Panc1 (cell line): ENCODE measurements around the gene TMEM259.

ENCODE experiments used
- POLR2AphosphoS5 ChIP-seq: IDR thresholded peaks from 2 replicates; pipeline ENCODE4 v1.6.1; 2012; ENCODE audit warnings: mild to moderate bottlenecking, low read depth, low read length, moderate library complexity
- TF ChIP-seq, protein P1 (sequence below): fragments of 450-650 bp; IDR thresholded peaks from 2 replicates; pipeline ENCODE4 v1.5.1; 2017; ENCODE audit warnings: mild to moderate bottlenecking
- TF ChIP-seq, protein P2 (sequence below), 2 experiments: IDR thresholded peaks; 2 replicates each; pipeline ENCODE4 v1.6.1; 2011 to 2012; ENCODE audit warnings: low read depth in 2 of 2, control low read depth in 1 of 2, low read length in 1 of 2, mild to moderate bottlenecking in 1 of 2, moderate library complexity in 1 of 2; ENCODE audit not compliant: insufficient read depth in 1 of 2

DNA sequence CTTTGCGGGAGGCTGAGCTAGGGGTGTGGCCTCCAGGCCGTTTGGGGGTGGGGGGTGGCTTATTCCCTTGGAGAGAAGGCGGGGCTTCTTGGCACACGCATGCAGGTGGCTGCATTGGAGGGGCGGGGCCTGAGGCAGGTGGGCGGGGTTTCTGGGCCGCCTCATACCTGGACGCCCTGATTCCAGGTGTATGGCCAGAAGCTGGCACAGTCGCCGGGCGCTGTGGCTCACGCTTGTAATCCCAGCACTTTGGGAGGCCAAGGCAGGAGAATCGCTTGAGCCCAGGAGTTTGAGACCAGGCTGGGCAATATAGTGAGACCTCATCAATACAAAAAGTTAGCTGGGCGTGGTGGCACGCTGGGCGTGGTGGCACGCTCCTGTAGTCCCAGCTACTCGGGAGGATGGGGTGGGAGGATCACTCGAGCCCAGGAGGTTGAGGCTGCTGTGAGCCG lies 26.8 kb upstream of the TMEM259 start:
- TF ChIP-seq, protein P1, sequence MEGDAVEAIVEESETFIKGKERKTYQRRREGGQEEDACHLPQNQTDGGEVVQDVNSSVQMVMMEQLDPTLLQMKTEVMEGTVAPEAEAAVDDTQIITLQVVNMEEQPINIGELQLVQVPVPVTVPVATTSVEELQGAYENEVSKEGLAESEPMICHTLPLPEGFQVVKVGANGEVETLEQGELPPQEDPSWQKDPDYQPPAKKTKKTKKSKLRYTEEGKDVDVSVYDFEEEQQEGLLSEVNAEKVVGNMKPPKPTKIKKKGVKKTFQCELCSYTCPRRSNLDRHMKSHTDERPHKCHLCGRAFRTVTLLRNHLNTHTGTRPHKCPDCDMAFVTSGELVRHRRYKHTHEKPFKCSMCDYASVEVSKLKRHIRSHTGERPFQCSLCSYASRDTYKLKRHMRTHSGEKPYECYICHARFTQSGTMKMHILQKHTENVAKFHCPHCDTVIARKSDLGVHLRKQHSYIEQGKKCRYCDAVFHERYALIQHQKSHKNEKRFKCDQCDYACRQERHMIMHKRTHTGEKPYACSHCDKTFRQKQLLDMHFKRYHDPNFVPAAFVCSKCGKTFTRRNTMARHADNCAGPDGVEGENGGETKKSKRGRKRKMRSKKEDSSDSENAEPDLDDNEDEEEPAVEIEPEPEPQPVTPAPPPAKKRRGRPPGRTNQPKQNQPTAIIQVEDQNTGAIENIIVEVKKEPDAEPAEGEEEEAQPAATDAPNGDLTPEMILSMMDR = no peak
- TF ChIP-seq, protein P2, sequence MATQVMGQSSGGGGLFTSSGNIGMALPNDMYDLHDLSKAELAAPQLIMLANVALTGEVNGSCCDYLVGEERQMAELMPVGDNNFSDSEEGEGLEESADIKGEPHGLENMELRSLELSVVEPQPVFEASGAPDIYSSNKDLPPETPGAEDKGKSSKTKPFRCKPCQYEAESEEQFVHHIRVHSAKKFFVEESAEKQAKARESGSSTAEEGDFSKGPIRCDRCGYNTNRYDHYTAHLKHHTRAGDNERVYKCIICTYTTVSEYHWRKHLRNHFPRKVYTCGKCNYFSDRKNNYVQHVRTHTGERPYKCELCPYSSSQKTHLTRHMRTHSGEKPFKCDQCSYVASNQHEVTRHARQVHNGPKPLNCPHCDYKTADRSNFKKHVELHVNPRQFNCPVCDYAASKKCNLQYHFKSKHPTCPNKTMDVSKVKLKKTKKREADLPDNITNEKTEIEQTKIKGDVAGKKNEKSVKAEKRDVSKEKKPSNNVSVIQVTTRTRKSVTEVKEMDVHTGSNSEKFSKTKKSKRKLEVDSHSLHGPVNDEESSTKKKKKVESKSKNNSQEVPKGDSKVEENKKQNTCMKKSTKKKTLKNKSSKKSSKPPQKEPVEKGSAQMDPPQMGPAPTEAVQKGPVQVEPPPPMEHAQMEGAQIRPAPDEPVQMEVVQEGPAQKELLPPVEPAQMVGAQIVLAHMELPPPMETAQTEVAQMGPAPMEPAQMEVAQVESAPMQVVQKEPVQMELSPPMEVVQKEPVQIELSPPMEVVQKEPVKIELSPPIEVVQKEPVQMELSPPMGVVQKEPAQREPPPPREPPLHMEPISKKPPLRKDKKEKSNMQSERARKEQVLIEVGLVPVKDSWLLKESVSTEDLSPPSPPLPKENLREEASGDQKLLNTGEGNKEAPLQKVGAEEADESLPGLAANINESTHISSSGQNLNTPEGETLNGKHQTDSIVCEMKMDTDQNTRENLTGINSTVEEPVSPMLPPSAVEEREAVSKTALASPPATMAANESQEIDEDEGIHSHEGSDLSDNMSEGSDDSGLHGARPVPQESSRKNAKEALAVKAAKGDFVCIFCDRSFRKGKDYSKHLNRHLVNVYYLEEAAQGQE (IDR thresholded peaks at IDR 0.05; ENCODE audit: insufficient read depth in 1 of 2, low read depth in 2 of 2, low read length in 1 of 2) = no peak
- no peak for TF ChIP-seq POLR2AphosphoS5
